Activated T-cell treated with anti-CD3 and anti-CD28 coated beads, Interleukin-2, amount 50 U/mL, for 72 hours (primary cell): ENCODE measurements around the gene CCDC9. TPM values are rescaled to one million over a fixed set of nuclear protein-coding genes. Genes with fewer than 3 reads are reported as not detected.
"Not testable (repeated sequence)": the region's sequence is repeated elsewhere in the genome, so short reads cannot be mapped to it uniquely, and the experiment has no call there.

Experiments
- ATAC-seq, 2 donors: fragments of 150-1000 bp; cut with Tn5 transposase; replicated peaks in 1 of 2; 2 replicates each; pipeline ENCODE4 v1.10.0; 2021; ENCODE audit warnings: moderate library complexity in 2 of 2, mild to moderate bottlenecking in 1 of 2
- DNase-seq, 2 donors: peaks; one replicate each; pipeline ENCODE4 v3.0.0; 2021 to 2022; ENCODE audit warnings: mixed read lengths in 1 of 2
- H3K27ac Mint-ChIP-seq: one replicate; pipeline ENCODE4 v1.8.0; 2022; ENCODE audit warnings: mild to moderate bottlenecking, moderate library complexity, mixed read lengths
- H3K27me3 Mint-ChIP-seq: one replicate; pipeline ENCODE4 v1.8.0; 2022; ENCODE audit warnings: low read depth, mixed read lengths
- H3K36me3 Mint-ChIP-seq, 2 donors: one replicate each; pipeline ENCODE4 v1.8.0; 2022; ENCODE audit warnings: mixed read lengths in 2 of 2, mild to moderate bottlenecking in 1 of 2; ENCODE audit not compliant: insufficient read depth in 2 of 2
- H3K4me1 Mint-ChIP-seq: one replicate; pipeline ENCODE4 v1.8.0; 2022; ENCODE audit warnings: low read depth, mixed read lengths
- H3K4me3 Mint-ChIP-seq, 2 donors: one replicate each; pipeline ENCODE4 v1.8.0; 2022; ENCODE audit warnings: mild to moderate bottlenecking in 2 of 2, mixed read lengths in 2 of 2, moderate library complexity in 2 of 2
- H3K9me3 Mint-ChIP-seq, 2 donors: one replicate each; pipeline ENCODE4 v1.8.0; 2022; ENCODE audit warnings: mixed read lengths in 2 of 2
- total RNA-seq, 2 donors: library from RNA; stranded (reverse); gene quantifications; one replicate each; pipeline ENCODE4 v1.2.3, GENCODE V29; 2022

Gene CCDC9
- total RNA-seq, 2 donors from 2014 or later: 51.6 to 51.7 TPM

DNA sequence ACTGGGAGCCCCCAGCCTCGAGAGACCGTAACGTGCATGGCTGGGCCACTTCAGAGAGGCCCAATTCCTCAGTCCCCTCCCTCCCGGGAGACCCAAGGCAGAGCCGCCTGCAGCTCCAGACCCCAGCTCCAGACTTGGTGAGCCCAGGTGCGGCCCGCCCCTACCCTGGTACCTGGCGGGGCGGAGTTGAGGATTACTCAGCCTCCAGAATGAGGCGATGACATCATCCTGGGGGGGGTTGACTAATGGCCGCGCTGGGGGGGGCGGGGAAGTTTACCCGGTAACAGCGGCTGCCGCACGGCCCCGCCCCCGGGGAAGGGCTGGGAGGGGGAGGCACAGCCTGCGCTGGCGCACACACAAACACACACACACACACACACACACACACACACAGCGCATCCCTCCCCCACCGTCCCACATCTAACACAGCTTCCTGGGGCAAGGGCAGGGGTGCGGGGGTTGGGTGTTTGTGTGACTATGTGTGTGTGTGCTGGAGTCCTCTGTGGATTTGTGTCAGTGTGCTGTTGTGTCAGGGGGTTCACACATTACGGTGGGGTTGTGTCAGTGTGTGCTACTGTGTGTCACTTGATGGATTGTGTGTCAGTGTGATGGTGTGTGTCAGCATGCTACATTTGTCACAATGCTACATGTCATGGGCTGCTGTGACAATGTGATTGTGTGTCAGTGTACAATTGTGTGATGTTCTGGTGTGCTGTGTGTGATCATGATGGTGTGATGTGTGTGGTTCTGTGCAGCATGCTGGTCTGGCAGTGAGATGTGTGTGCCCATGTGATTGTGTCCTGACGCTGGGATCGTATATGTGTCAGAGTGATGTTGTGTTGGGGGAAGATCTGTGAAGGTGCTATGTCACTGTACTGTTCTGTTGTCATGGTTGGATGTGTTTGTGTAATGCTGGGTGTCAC lies 15.1 kb upstream of the CCDC9 start:
- Mint-ChIP-seq H3K4me3 (peak overlapping the region in 1 of 2 donors; percentile 46), H3K9me3 (no peaks in the 10 kb centered on the region), H3K27me3 (peaks cover 6% of the 10 kb centered on the region), H3K4me1 (peaks cover 16% of the 10 kb centered on the region), H3K27ac (no peak overlapping the region), H3K36me3 (peaks cover 10% of the 10 kb centered on the region in 2 donors)
- DNase-seq (peak; percentile 89 to 90), ATAC-seq (peak; percentile 41 to 49)

DNA sequence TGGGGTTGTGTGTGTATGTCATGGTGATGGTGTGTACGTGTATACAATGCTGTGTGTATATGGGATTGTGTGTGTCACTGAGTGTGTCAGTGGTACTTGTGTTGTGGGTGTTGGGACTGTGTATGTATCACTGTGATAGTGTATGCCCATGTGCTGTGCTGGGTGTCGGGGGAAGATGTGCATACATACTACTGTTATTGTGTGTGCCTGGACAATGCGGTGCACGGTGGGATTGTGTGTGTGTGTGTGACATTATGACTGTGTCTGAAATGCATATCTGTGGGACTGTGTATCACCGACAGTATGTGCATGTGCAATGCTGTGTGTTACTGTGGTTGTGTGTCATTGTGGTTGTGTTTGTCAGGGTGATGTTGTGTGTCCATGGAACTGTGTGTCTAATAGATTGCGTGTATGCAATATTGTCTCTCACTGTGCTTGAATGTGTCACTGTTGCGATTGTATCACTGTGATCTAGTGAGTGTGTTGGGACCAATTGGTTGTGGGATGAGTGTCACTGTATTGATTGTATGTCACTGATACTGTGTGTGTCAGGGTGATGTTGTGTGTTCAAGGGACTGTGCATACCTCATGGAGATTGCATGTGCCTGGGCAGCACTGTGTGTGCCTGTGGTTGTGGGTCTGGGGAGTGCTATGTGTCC lies 14.3 kb upstream of the CCDC9 start:
- no peak overlapping the region for H3K27ac Mint-ChIP-seq
- no peaks in the 10 kb centered on the region for H3K9me3 Mint-ChIP-seq
- peaks cover 10% of the 10 kb centered on the region in 2 donors for H3K36me3 Mint-ChIP-seq
- DNase-seq: no peak
- peaks cover 6% of the 10 kb centered on the region for H3K27me3 Mint-ChIP-seq
- H3K4me1 Mint-ChIP-seq: peaks cover 16% of the 10 kb centered on the region
- no peak for ATAC-seq
- no peak overlapping the region for H3K4me3 Mint-ChIP-seq

DNA sequence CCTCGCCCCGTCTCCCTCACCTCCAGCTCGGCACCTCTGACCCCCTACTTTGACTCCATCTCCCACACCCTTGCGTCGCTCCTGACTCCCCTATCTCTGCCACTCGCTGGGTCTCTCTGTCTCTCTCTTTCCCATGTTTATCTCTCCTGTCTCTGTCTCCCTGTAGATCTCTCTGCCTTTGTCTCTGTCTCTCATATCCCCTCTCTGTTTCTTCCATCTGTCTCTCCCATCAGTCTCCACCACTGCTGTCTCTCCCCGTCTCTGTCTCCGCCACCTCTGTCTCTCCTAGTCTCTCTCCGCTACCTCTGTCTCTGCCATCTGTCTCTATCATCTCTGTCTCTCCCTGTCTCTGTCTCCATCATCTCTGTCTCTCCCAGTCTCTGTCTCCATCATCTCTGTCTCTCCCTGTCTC lies 13.0 kb upstream of the CCDC9 start:
- no peaks in the 10 kb centered on the region for H3K9me3 Mint-ChIP-seq
- peaks cover 10% of the 10 kb centered on the region in 2 donors for H3K36me3 Mint-ChIP-seq
- peaks cover 6% of the 10 kb centered on the region for H3K27me3 Mint-ChIP-seq
- peaks cover 24% of the 10 kb centered on the region for H3K4me1 Mint-ChIP-seq
- H3K27ac Mint-ChIP-seq: peak overlapping the region; percentile 96
- DNase-seq (no peak), ATAC-seq (peak; percentile 25 to 29)
- peak overlapping the region in 1 of 2 donors; percentile 93 for H3K4me3 Mint-ChIP-seq

DNA sequence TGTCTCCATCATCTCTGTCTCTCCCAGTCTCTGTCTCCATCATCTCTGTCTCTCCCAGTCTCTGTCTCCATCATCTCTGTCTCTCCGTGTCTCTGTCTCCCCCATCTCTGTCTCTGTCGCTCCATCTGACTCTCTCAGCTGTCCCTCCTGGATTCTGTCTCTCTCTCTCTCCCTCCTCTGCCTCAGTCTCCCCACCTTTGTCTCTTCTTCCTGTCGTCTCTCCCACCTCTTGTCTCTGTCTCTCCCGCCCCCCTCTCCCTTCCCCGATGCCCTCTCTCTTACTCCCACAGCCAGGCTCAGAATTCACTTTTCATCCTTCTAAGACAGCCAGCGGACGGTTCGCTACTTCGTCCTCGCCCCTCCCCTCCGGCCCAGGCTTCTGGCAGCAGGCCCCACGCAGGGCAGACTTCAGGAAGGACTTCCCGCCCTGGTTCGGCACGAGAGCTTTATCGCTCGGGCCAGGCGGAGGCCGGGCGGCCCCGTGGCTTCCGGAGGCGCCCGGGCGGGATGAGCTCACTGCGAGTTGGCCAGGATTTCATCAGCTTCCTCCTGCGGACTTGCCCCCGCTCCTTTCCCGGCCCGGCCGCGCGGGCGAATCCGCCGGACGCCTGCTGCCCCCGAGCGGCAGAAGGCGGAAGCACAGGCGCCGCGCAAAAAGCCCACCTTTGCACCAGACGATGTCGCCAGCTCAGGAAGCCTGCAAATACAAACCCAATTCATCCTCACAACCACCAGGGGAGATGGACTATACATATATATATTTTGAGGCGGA lies 12.4 kb upstream of the CCDC9 start:
- Mint-ChIP-seq H3K36me3 (peaks cover 9% of the 10 kb centered on the region in 2 donors), H3K9me3 (no peaks in the 10 kb centered on the region), H3K27me3 (peaks cover 3% of the 10 kb centered on the region), H3K4me1 (peaks cover 22% of the 10 kb centered on the region), H3K4me3 (peak overlapping the region in 1 of 2 donors; percentile 93), H3K27ac (peak overlapping the region; percentile 96)
- DNase-seq (peak; percentile 96 to 98), ATAC-seq (peak; percentile 78 to 79)

DNA sequence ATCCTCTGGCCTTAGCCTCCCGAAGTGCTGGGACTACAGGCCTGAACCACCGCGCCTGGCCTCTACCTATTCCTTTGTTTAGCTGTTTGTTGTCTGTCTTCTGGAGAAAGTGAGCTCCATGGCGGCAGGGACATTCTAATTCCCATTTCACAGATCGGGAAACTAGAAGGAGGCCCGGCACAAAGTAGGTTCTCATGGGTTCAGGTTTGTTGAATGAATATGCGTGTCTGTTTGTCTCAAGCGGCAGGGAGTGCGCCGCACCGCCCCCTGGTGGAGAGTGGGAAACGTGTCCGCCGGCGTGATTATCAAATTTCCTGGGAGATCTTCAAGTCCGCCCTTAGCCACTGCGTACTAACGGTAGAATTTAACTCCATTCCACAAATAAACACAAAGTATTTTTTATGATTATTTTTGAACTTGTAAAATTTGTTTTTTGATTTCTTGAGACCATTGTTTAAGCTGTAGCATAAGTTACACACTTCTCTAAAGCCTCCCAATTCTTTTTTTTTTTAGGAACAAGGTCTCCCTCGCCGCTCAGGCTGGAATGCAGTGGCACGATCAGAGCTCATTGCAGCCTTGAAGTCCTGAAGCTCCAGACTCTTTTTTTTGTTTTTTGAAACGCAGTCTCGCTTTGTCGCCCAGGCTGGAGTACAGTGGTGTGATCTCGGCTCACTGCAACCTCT lies 8.9 kb upstream of the CCDC9 start:
- H3K36me3 Mint-ChIP-seq: peaks cover 7 to 8% of the 10 kb centered on the region in 2 donors
- H3K4me1 Mint-ChIP-seq: peaks cover 13% of the 10 kb centered on the region
- H3K9me3 Mint-ChIP-seq: no peaks in the 10 kb centered on the region
- H3K27ac Mint-ChIP-seq: no peak overlapping the region
- ATAC-seq (no peak), DNase-seq (peak; percentile 79 to 89)
- H3K27me3 Mint-ChIP-seq: no peaks in the 10 kb centered on the region
- H3K4me3 Mint-ChIP-seq: peak overlapping the region in 1 of 2 donors; percentile 11

DNA sequence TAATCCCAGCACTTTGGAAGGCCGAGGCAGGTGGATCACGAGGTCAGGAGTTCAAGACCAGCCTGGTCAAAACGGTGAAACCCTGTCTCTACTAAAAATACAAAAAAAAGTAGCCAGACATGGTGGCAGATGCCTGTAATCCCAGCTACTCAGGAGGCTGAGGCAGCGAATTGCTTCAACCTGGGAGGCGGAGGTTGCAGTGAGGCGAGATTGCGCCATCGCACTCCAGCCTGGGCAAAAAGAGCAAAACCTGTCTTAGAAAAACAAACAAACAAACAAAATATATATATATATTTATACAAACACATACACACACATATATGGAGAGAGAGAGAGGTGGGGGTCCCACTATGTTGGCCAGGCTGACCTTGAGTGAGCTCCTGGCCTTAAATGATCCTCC lies 3.3 kb upstream of the CCDC9 start:
- peaks cover 22% of the 10 kb centered on the region for H3K4me1 Mint-ChIP-seq
- not testable (repeated sequence) for H3K27me3 Mint-ChIP-seq, H3K4me3 Mint-ChIP-seq, H3K9me3 Mint-ChIP-seq, DNase-seq, H3K27ac Mint-ChIP-seq, H3K36me3 Mint-ChIP-seq, ATAC-seq

DNA sequence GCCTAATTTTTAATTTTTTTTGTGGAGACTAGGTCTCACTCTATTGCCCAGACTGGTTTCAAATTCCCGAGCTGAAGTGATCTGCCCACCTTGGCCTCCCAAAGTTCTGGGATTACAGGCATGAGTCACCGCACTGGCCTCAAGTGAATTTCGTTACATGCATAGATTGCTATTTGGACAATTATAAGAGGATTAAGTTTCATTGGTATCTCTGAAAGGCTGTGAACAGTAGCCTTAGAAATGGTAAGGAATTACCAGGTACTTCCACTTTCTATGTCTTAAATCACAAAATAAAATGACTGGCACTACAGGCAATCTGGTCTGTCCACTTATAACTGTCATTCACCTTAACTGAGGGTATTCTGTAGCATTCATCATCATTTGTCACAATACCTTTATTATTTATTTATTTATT lies 2.9 kb upstream of the CCDC9 start:
- ATAC-seq (no peak), DNase-seq (no peak)
- Mint-ChIP-seq H3K27me3 (no peaks in the 10 kb centered on the region), H3K36me3 (peaks cover 2 to 4% of the 10 kb centered on the region in 2 donors), H3K27ac (no peak overlapping the region), H3K9me3 (no peaks in the 10 kb centered on the region), H3K4me3 (no peak overlapping the region), H3K4me1 (peaks cover 27% of the 10 kb centered on the region)

DNA sequence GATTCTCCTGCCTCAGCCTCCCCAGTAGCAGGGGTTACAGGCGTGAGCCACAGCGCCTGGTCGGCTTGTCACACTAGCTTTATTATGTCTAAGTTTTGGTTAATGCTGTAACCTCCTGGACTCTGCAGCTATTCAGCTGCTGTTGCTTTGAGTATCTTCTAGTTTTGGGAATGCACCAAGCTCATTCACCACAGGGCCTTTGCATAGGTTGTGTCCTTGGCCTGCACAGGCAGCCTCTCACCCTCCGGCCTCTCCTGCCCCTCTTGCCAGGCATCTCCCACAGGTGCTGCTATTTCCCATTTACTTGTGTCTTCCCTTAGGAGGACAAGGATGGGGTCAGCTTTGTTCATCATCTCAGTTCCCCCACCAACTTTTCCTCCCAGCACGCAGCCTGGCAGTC lies 2.4 kb upstream of the CCDC9 start:
- no peak for DNase-seq
- H3K27ac Mint-ChIP-seq: no peak overlapping the region
- H3K9me3 Mint-ChIP-seq: no peaks in the 10 kb centered on the region
- H3K4me1 Mint-ChIP-seq: peaks cover 32% of the 10 kb centered on the region
- no peak overlapping the region for H3K4me3 Mint-ChIP-seq
- no peaks in the 10 kb centered on the region for H3K27me3 Mint-ChIP-seq
- peaks cover 4 to 7% of the 10 kb centered on the region in 2 donors for H3K36me3 Mint-ChIP-seq
- ATAC-seq: no peak

DNA sequence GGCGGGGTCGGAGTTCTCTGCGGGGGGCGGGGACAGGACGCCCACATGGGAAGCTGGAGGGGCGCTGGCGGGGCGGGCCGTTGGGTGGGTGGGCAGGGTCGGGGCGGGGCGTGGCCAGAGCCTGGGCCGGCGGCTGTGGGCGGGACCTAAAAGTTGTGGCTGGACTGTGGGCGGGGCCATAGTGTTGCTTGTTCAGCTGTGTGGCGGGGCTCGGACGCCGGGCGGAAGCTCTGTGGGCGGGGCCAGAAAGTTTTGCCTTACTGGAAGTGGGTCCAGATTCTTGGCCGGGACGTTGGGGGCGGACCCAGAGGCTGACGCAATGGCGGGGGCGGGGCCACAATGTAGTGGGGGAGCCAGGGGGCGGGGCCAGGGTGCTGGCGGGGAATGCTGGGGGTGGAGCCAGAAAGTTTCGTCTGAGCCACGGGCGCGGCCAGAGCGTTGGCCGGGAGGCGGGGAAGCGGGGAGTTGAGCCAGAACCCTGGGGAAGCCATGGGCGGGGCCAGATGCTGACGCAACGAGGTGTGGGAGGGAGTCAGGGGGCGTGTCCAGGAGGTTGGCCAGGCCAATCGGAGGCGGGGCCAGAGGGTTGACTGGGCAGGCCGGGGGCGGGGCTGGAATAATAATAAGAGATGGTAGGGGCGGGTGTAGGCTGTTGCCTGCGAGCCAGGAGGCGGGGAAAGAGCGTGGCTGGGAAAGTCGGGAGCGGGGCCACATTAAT lies 527 bp downstream of the CCDC9 start:
- peak; percentile 86 to 87 for ATAC-seq
- peak overlapping the region; percentile 93 for H3K27ac Mint-ChIP-seq
- peak overlapping the region; percentile 95 to 99 for H3K4me3 Mint-ChIP-seq
- H3K27me3 Mint-ChIP-seq: no peaks in the 10 kb centered on the region
- peaks cover 46% of the 10 kb centered on the region for H3K4me1 Mint-ChIP-seq
- peak; percentile 100 for DNase-seq
- peaks cover 15 to 22% of the 10 kb centered on the region in 2 donors for H3K36me3 Mint-ChIP-seq
- no peaks in the 10 kb centered on the region for H3K9me3 Mint-ChIP-seq

DNA sequence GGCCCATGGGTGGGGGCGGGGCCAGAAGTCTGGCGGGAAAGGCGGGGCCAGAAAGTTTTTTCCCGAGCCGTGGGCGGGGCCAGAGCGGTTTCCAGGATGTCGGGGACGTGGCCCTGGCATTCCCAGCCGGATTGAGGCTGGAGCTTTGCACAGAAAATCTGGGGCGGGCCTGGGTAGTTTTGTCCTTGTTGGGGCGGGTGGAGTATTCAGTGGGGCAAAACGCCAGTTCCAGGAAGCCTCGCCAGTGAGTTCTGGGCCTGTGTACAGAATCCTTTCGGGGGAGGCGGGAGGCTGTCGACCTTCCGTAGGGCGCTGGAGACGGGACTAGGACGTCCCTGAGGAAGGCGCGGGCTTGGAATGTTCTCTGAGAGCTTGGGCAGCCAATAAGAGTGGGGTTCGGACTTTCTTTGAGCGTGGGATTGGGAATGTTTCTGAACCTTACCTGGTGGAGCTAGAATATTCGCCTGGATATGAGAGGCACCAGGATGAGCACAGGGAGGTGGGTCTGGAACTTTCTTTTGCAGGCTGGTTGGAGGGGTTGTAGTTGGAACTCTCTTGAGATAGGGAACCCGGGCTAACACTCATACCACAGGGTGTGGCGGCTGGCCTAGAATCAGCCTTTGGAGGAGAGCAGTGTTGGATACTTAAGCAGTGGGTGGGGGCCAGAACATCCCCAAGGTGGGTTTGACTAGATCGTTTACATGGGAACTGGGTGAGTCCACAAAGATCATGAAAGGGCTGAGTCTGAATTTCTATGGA lies 1.3 kb downstream of the CCDC9 start:
- Mint-ChIP-seq H3K4me3 (peak overlapping the region; percentile 95 to 99), H3K27me3 (no peaks in the 10 kb centered on the region), H3K9me3 (no peaks in the 10 kb centered on the region), H3K4me1 (peaks cover 46% of the 10 kb centered on the region), H3K27ac (peak overlapping the region; percentile 93), H3K36me3 (peaks cover 15 to 25% of the 10 kb centered on the region in 2 donors)
- DNase-seq (no peak), ATAC-seq (no peak)

DNA sequence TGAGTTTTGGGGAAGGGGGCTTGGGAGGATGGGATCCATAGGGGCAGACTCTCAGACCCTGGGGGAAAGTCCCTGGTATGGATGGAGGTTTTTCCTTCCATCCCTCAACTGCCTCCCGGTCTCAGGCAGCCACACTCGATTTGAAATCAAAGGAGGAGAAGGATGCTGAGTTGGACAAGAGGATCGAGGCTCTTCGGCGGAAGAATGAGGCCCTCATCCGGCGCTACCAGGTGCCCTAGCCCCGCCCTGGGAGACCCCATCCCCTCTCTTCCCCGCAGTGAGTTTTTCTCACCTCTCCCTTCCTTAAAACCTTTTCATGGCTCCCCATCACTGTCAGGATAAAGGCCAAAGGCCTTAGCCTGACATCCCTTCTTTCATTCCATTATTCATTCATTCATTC lies 2.1 kb downstream of the CCDC9 start:
- Mint-ChIP-seq H3K27ac (peak overlapping the region; percentile 74), H3K9me3 (no peaks in the 10 kb centered on the region), H3K27me3 (no peaks in the 10 kb centered on the region), H3K36me3 (peaks cover 15 to 25% of the 10 kb centered on the region in 2 donors), H3K4me3 (peak overlapping the region; percentile 95 to 99), H3K4me1 (peaks cover 46% of the 10 kb centered on the region)
- DNase-seq (no peak), ATAC-seq (no peak)
